RWPE2 (cell line): Measurements from ENCODE around the gene COL11A2.
A peak's percentile ranks its signal among the peaks of the same experiment; 100 is the strongest.

Experiments used
- ATAC-seq: fragments of 200-7000 bp; cut with Tn5 transposase; 3 replicates; pipeline ENCODE4 v1.9.1; 2021; ENCODE audit warnings: low read depth
- DNase-seq: peaks from one replicate; pipeline ENCODE4 v3.0.0-alpha.2; 2020; ENCODE audit warnings: low spot score
- H3K27ac ChIP-seq: fragments of 450-650 bp; 2 replicates; pipeline ENCODE4 v1.5.1; 2017; ENCODE audit warnings: mild to moderate bottlenecking; ENCODE audit not compliant: poor library complexity, severe bottlenecking
- H3K27me3 ChIP-seq: fragments of 250-450 bp; sonication (Bioruptor Pico); 2 replicates; pipeline ENCODE4 v1.5.1; 2021; ENCODE audit warnings: mild to moderate bottlenecking, moderate library complexity; ENCODE audit not compliant: insufficient read depth, poor library complexity, severe bottlenecking
- H3K36me3 ChIP-seq: fragments of 250-450 bp; sonication (Bioruptor Pico); 2 replicates; pipeline ENCODE4 v1.5.1; 2020; ENCODE audit warnings: low read depth, mild to moderate bottlenecking, moderate library complexity
- H3K4me1 ChIP-seq: fragments of 250-450 bp; sonication (Bioruptor Pico); 2 replicates; pipeline ENCODE4 v1.5.1; 2021; ENCODE audit warnings: mild to moderate bottlenecking, moderate library complexity; ENCODE audit not compliant: insufficient read depth, poor library complexity, severe bottlenecking
- H3K4me3 ChIP-seq: fragments of 250-450 bp; sonication (Bioruptor Pico); 2 replicates; pipeline ENCODE4 v1.5.1; 2021; ENCODE audit warnings: mild to moderate bottlenecking, moderate library complexity; ENCODE audit not compliant: severe bottlenecking
- H3K9me3 ChIP-seq: fragments of 250-450 bp; sonication (Bioruptor Pico); 2 replicates; pipeline ENCODE4 v1.5.1; 2021; ENCODE audit warnings: mild to moderate bottlenecking, moderate library complexity; ENCODE audit not compliant: severe bottlenecking
- TF ChIP-seq, protein P1 (sequence below): fragments of 450-650 bp; IDR thresholded peaks from one replicate; pipeline ENCODE4 v1.5.1; 2017; ENCODE audit warnings: mild to moderate bottlenecking, moderate library complexity; ENCODE audit not compliant: poor library complexity, severe bottlenecking

COL11A2 gene

DNA sequence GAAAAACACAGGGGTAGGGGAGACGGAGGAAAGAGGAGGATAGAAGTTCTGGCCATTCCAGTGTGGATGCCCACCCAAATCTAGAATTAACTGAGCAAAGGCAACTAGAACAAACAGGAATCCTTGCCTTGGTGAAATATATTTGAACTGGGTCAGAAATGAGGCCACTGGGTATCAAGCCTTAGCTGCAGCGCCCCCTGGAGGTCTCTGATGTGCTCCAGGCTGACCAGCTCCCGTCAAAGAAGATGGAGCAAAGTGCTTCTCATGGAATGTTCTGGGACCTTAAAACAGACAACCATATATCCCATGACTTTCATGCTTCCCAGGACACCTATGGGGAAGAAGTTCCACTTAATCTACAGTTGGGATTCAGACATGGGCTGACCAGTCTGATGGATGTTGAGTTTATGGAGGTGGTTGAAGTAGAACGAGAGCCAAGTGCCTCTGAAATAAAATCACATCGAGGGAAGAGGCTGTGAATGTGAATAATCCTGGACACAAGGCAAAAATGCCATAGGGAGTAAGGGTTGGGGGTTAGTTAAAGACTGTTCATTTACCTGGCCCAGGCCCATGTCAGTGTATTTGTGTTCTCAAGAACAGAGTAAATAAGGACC lies 66.1 kb downstream of the COL11A2 start:
- H3K27me3 ChIP-seq: peaks cover 3% of the 10 kb centered on the region
- no peaks in the 10 kb centered on the region for H3K4me1 ChIP-seq
- no peak overlapping the region for H3K27ac ChIP-seq
- H3K9me3 ChIP-seq: no peaks in the 10 kb centered on the region
- no peak overlapping the region for H3K4me3 ChIP-seq
- no peak for DNase-seq
- TF ChIP-seq, protein P1, sequence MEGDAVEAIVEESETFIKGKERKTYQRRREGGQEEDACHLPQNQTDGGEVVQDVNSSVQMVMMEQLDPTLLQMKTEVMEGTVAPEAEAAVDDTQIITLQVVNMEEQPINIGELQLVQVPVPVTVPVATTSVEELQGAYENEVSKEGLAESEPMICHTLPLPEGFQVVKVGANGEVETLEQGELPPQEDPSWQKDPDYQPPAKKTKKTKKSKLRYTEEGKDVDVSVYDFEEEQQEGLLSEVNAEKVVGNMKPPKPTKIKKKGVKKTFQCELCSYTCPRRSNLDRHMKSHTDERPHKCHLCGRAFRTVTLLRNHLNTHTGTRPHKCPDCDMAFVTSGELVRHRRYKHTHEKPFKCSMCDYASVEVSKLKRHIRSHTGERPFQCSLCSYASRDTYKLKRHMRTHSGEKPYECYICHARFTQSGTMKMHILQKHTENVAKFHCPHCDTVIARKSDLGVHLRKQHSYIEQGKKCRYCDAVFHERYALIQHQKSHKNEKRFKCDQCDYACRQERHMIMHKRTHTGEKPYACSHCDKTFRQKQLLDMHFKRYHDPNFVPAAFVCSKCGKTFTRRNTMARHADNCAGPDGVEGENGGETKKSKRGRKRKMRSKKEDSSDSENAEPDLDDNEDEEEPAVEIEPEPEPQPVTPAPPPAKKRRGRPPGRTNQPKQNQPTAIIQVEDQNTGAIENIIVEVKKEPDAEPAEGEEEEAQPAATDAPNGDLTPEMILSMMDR: peak; percentile 34
- no peak for ATAC-seq
- no peaks in the 10 kb centered on the region for H3K36me3 ChIP-seq

DNA sequence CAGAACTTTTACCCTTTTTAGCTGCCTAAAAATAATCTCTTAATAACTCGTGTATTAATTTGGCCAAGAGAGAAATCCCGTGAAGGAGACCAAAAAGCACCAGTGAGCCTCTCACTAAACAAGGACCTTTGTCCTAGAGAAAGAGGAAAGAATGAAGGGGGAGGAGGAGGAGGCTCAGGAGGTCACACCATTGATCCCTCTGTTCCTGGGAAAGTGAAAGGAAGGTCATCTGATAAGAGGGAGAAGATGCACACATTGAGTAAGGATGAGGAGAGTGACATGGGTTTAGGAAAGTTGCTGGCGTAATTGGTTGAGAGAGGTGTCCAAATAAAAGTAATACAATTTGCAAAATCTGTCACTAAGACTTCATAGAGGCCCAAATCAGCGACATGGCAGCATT lies 67.3 kb downstream of the COL11A2 start:
- H3K27ac ChIP-seq: no peak overlapping the region
- no peak overlapping the region for H3K4me3 ChIP-seq
- H3K9me3 ChIP-seq: no peaks in the 10 kb centered on the region
- TF ChIP-seq, protein P1: no peak
- H3K36me3 ChIP-seq: no peaks in the 10 kb centered on the region
- DNase-seq (no peak), ATAC-seq (no peak)
- no peaks in the 10 kb centered on the region for H3K4me1 ChIP-seq
- peaks cover 3% of the 10 kb centered on the region for H3K27me3 ChIP-seq

DNA sequence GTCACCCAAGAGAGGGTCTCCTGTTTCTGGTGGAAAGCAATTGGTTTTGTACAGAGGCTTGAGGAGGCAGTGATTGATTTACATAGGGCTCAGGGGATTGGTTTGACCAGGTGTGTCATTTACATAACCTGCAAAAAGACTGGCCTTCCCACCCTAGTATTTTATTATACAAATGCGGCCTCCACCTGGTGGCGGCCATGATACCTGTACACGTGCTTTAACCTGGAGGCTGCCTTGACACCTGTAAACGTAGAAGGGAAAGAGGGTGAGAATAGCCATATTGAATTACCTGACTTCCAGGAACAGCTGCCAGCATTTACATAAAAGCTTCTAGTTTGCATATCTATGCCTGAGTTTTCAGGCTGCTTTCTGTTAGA lies 67.8 kb downstream of the COL11A2 start:
- Histone ChIP-seq H3K4me1 (no peaks in the 10 kb centered on the region), H3K36me3 (no peaks in the 10 kb centered on the region), H3K27me3 (peaks cover 3% of the 10 kb centered on the region), H3K9me3 (no peaks in the 10 kb centered on the region), H3K27ac (no peak overlapping the region), H3K4me3 (no peak overlapping the region)
- ATAC-seq (no peak), DNase-seq (no peak)
- TF ChIP-seq, protein P1: no peak

- Histone ChIP-seq H3K4me1 (no peaks in the 10 kb centered on the region), H3K27ac (no peak overlapping the region), H3K9me3 (no peaks in the 10 kb centered on the region), H3K36me3 (no peaks in the 10 kb centered on the region), H3K27me3 (peaks cover 9% of the 10 kb centered on the region), H3K4me3 (no peak overlapping the region)
- TF ChIP-seq, protein P1: peak; percentile 62
- DNase-seq (no peak), ATAC-seq (0 out of 3 replicates have a peak, but pooled peaks have one; percentile 36)
These were observed 68.3 kb downstream of the COL11A2 start for GRCh38 chr6:33123732-33124524.

DNA sequence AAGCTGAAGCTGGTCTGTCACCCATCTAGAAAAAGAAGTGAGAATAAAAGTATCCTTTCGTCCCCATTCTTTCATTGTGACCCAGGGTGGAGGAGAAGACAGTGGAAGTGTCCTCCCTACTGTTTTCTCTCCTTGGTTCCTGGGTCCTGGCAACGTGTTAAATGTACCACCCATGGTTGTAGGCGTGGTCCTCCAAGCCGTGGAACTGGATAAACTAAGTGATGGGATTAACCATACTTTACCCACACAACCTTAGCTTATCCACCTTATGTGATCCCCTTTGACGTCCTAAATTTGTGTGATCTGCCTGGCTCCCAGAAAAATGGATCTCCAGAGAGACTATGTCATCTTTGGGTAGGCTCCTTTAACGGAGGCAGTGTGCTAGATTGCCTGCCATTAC lies 69.1 kb downstream of the COL11A2 start:
- no peak for ATAC-seq
- Histone ChIP-seq H3K36me3 (no peaks in the 10 kb centered on the region), H3K4me3 (no peak overlapping the region), H3K9me3 (no peaks in the 10 kb centered on the region), H3K4me1 (no peaks in the 10 kb centered on the region), H3K27me3 (peaks cover 9% of the 10 kb centered on the region), H3K27ac (no peak overlapping the region)
- DNase-seq: no peak
- TF ChIP-seq, protein P1: no peak
